Endothelial cell (in vitro differentiated cells): ENCODE results near the gene MAML2. TPM values are rescaled to one million over a fixed set of nuclear protein-coding genes. Genes with fewer than 3 reads are reported as not detected.
"Not testable (repeated sequence)": the region's sequence is repeated elsewhere in the genome, so short reads cannot be mapped to it uniquely, and the experiment has no call there.

Experiments used
- DNase-seq: peaks from one replicate; pipeline ENCODE4 v3.0.0; 2021; ENCODE audit warnings: low spot score
- H3K27ac Mint-ChIP-seq: one replicate; pipeline ENCODE4 v1.8.0; 2021; ENCODE audit warnings: mixed read lengths, inconsistent platforms; ENCODE audit not compliant: unreplicated experiment
- H3K27me3 Mint-ChIP-seq: one replicate; pipeline ENCODE4 v1.8.0; 2021; ENCODE audit warnings: mild to moderate bottlenecking, moderate library complexity, mixed read lengths, inconsistent platforms; ENCODE audit not compliant: unreplicated experiment
- H3K36me3 Mint-ChIP-seq: one replicate; pipeline ENCODE4 v1.8.0; 2021; ENCODE audit warnings: mild to moderate bottlenecking, low read depth, mixed read lengths, inconsistent platforms; ENCODE audit not compliant: unreplicated experiment
- H3K4me1 Mint-ChIP-seq: one replicate; pipeline ENCODE4 v1.8.0; 2021; ENCODE audit warnings: mild to moderate bottlenecking, mixed read lengths, inconsistent platforms; ENCODE audit not compliant: unreplicated experiment
- H3K4me3 Mint-ChIP-seq: one replicate; pipeline ENCODE4 v1.8.0; 2021; ENCODE audit warnings: mild to moderate bottlenecking, mixed read lengths, inconsistent platforms; ENCODE audit not compliant: unreplicated experiment
- H3K9me3 Mint-ChIP-seq: one replicate; pipeline ENCODE4 v1.8.0; 2021; ENCODE audit warnings: mixed read lengths, inconsistent platforms; ENCODE audit not compliant: unreplicated experiment
- CTCF ChIP-seq: fragments of 200-600 bp; sonication (generic); IDR thresholded peaks from one replicate; pipeline ENCODE4 v1.5.0; 2021; ENCODE audit warnings: antibody characterized with exemption; ENCODE audit not compliant: unreplicated experiment
- total RNA-seq: library from RNA; stranded (reverse); fragmentation: NEBNext Ultra II Directional; extraction: Animal tissue kit (Norgen Biotek cat#: 25700); gene quantifications from one replicate; pipeline ENCODE4 v1.2.1, GENCODE V29; 2021; ENCODE audit not compliant: unreplicated experiment

The MAML2 gene
- total RNA-seq, 1 donor from 2014 or later = 6.2 TPM

- H3K27ac Mint-ChIP-seq = peak overlapping the region; percentile 38
- peaks cover 23% of the 10 kb centered on the region for H3K4me1 Mint-ChIP-seq
- no peak for TF ChIP-seq CTCF
Observed at GRCh38 chr11:96188243-96189006, 154.6 kb downstream of the MAML2 start.

GRCh38 chr11:96187822-96188221, 155.2 kb downstream of the MAML2 start:
- DNase-seq = no peak
- Mint-ChIP-seq H3K27ac (no peak overlapping the region), H3K4me3 (no peak overlapping the region), H3K9me3 (no peaks in the 10 kb centered on the region), H3K27me3 (no peaks in the 10 kb centered on the region), H3K36me3 (no peaks in the 10 kb centered on the region), H3K4me1 (peaks cover 23% of the 10 kb centered on the region)
- TF ChIP-seq CTCF = no peak

More at GRCh38 chr11:96188243-96189006, 154.6 kb downstream of the MAML2 start:
- Mint-ChIP-seq H3K36me3 (no peaks in the 10 kb centered on the region), H3K9me3 (no peaks in the 10 kb centered on the region), H3K4me3 (peak overlapping the region; percentile 5), H3K27me3 (no peaks in the 10 kb centered on the region)
- DNase-seq = no peak

GRCh38 chr11:96186806-96187205, 156.2 kb downstream of the MAML2 start:
- H3K4me1 Mint-ChIP-seq = peaks cover 23% of the 10 kb centered on the region
- no peak for DNase-seq
- no peaks in the 10 kb centered on the region for H3K27me3 Mint-ChIP-seq
- no peaks in the 10 kb centered on the region for H3K36me3 Mint-ChIP-seq
- no peak overlapping the region for H3K27ac Mint-ChIP-seq
- no peak overlapping the region for H3K4me3 Mint-ChIP-seq
- no peak for TF ChIP-seq CTCF
- no peaks in the 10 kb centered on the region for H3K9me3 Mint-ChIP-seq

- Mint-ChIP-seq H3K27ac (no peak overlapping the region), H3K27me3 (no peaks in the 10 kb centered on the region), H3K9me3 (no peaks in the 10 kb centered on the region), H3K36me3 (no peaks in the 10 kb centered on the region), H3K4me1 (peaks cover 20% of the 10 kb centered on the region), H3K4me3 (no peak overlapping the region)
- no peak for TF ChIP-seq CTCF
- no peak for DNase-seq
Observed at GRCh38 chr11:96185220-96185768, 157.7 kb downstream of the MAML2 start.

- H3K27ac Mint-ChIP-seq, H3K27me3 Mint-ChIP-seq, H3K9me3 Mint-ChIP-seq, H3K36me3 Mint-ChIP-seq, H3K4me3 Mint-ChIP-seq, DNase-seq: not testable (repeated sequence)
- peaks cover 15% of the 10 kb centered on the region for H3K4me1 Mint-ChIP-seq
Observed at GRCh38 chr11:96180937-96181336, 162.1 kb downstream of the MAML2 start.
